ENCODE measurements around the gene PDGFB. TPM values are rescaled to one million over a fixed set of nuclear protein-coding genes. Genes with fewer than 3 reads are reported as not detected.

The PDGFB gene
- total and polyA plus RNA-seq, 8 donors = 16.0 to 28.2 (median 23.3) TPM

- Histone ChIP-seq H3K9me3 (no peaks in the 10 kb centered on the region), H3K27ac (peak overlapping the region; percentile 75), H3K4me3 (no peak overlapping the region), H3K4me1 (peaks cover 11 to 43% of the 10 kb centered on the region in 2 donors), H3K27me3 (peaks cover 0 to 62% of the 10 kb centered on the region in 2 donors), H3K36me3 (no peaks in the 10 kb centered on the region)
- no peak for TF ChIP-seq CTCF (IDR thresholded peaks at IDR 0.05)
- no peak for DNase-seq
- intact Hi-C loops (cut with DNase I) = no loop called here
- peak; percentile 3 for ATAC-seq
These were observed 10.1 kb upstream of the PDGFB start for GRCh38 chr22:39254789-39255298.

DNA sequence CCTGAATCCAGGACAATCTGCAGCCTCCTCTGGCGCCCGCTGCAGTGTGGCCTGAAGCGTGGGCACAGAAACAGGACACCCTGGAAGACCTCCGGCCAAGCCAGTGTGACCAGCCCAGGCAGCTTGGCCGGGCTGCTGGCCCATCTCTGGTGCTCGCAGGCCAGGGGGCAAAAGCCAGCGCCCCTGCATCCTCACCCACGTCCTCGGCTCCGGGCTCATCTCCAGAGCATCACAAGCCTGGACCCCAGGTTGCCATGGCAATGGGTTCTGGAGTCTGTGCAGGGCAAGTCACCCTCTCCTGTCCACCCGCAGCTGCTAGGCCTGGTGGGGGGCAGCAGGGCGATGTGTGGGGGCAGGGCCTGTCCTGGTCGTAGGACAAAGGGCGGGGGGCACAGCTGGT is 9.3 kb upstream of the PDGFB start:
- no peaks in the 10 kb centered on the region for H3K36me3 ChIP-seq
- TF ChIP-seq CTCF (IDR thresholded peaks at IDR 0.05) = no peak
- peak overlapping the region; percentile 59 to 75 for H3K27ac ChIP-seq
- H3K4me3 ChIP-seq = no peak overlapping the region
- DNase-seq (no peak), ATAC-seq (no peak)
- peaks cover 0 to 66% of the 10 kb centered on the region in 2 donors for H3K27me3 ChIP-seq
- H3K4me1 ChIP-seq = peaks cover 11 to 47% of the 10 kb centered on the region in 2 donors
- intact Hi-C loops (cut with DNase I) = no loop called here
- no peaks in the 10 kb centered on the region for H3K9me3 ChIP-seq

- H3K36me3 ChIP-seq = no peaks in the 10 kb centered on the region
- H3K4me1 ChIP-seq = peaks cover 11 to 53% of the 10 kb centered on the region in 2 donors
- no peak overlapping the region for H3K4me3 ChIP-seq
- peak overlapping the region; percentile 59 to 75 for H3K27ac ChIP-seq
- DNase-seq (peak in 2 of 4 donors; percentile 71), ATAC-seq (peak; percentile 86)
- intact Hi-C loops (cut with DNase I) = no loop called here
- peaks cover 0 to 72% of the 10 kb centered on the region in 2 donors for H3K27me3 ChIP-seq
- no peaks in the 10 kb centered on the region for H3K9me3 ChIP-seq
- no peak for TF ChIP-seq CTCF (IDR thresholded peaks at IDR 0.05)
These were observed 8.8 kb upstream of the PDGFB start for GRCh38 chr22:39253435-39254070.

DNA sequence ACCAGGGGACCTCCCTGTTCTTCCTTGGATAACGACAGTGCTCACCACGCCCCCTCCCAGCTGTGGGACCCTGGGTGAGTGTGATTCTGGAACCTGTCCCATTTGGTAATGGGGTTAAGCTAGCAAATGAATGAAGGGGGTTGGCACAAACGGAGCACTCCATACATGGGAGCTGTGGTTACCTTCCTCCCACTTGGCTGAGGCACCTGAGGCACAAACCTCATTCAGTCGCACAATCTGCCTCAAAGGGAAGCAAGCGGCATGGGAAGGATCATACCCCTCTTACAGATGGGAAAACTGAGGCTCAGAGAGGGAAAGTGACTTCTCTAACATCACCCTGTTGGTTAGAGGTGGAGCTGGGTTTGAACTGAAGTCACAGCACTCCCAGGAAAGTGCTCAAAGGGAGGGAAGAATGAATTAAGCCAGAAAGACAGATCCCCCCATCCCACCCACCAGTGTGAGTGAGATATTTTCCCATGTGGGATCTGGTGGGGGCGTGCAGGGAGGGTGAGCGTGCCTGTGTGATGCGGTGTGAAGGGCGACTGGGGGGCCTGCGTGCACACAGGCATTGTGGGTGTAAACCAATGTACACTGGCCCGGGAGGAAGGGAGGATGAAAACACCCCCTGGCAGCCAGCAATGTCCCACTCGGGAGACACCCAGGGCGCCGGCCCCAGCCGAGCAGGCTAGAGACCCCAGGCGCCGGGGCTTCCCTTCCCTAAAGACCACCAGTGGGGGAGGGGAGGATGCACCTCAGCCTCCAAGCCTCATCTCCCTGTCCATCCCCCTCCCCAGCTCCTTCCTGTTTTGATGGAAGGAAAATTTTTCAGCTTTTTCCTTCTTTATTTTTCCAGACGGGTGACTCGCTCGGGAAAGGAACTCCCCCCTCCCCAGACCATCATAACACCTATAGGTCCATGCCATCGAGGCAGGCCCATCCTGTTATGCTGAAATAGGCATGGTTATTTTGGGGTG is 8.0 kb upstream of the PDGFB start:
- intact Hi-C loops (cut with DNase I) = no loop called here
- H3K4me1 ChIP-seq = peaks cover 11 to 55% of the 10 kb centered on the region in 2 donors

More for the DNA sequence above, 8.0 kb upstream of the PDGFB start:
- H3K36me3 ChIP-seq = no peaks in the 10 kb centered on the region
- no peak for TF ChIP-seq CTCF (IDR thresholded peaks at IDR 0.05)
- H3K27ac ChIP-seq = peak overlapping the region; percentile 33 to 75
- no peak overlapping the region for H3K4me3 ChIP-seq
- peaks cover 0 to 73% of the 10 kb centered on the region in 2 donors for H3K27me3 ChIP-seq
- DNase-seq (no peak), ATAC-seq (no peak)
- no peaks in the 10 kb centered on the region for H3K9me3 ChIP-seq
